Fibroblast of skin of left biceps (primary cell): ENCODE results near the gene SH3TC1.

Source experiments
- DNase-seq, 2 experiments: peaks; one replicate each; pipeline ENCODE4 v3.0.0-alpha.2; 2013; ENCODE audit warnings: low read depth in 2 of 2

The SH3TC1 gene

DNA sequence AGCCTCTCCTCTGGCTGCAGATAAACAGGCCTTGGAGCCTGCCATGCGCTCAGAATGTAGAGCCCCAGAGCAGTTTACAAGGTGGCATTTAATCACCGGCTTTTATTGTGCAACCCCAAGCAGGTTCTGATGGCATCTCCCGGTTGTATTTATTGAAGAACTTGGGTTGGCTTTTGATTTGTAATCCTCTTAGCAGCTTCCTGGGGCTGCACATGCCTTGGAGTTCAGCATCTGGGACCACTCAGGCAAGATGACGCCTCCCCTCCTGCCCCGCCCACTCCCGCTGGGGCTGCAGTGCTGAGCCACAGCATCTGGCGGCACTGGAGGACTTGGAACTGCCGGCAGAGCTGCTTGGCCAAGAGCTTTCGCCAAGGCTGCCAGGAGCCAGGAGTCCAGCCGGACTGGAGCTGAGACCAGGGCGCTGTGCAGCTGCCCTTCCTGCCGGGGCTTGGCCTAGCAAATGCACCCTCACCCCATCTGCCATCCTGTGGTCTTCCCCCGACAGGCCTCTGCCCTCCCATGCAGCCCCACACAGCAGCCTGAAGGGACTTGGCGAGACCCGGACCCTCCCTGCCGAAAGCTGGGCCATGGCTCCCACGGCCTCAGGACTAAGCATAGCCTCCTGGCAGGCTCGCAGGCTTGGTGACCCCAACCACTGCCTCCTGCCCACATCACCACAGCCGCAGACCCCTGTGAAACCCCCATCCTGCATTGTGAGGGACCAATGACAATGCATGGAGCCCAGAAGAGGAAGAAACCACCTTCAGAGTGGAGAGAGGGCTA lies 75.9 kb downstream of the SH3TC1 start:
- DNase-seq, result peak; percentile 80

DNA sequence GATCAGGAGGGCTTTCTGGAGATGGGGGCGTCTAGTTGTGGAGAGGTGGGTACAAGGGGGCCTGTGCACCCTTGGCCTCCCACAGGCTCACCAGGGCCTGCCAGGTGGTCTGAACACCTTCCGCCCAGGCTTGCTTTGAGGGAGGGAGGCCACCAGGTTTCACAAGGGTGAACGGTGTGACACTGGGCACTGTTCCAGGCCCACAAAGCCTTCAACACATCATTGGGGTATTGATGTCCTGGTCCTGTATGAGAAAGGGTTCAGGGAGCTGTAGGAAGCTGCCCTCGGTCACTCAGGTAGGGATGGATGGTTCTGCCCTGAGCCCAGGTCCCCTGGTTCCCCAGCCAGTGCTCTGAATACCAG lies 76.4 kb downstream of the SH3TC1 start:
- DNase-seq, result no peak

DNA sequence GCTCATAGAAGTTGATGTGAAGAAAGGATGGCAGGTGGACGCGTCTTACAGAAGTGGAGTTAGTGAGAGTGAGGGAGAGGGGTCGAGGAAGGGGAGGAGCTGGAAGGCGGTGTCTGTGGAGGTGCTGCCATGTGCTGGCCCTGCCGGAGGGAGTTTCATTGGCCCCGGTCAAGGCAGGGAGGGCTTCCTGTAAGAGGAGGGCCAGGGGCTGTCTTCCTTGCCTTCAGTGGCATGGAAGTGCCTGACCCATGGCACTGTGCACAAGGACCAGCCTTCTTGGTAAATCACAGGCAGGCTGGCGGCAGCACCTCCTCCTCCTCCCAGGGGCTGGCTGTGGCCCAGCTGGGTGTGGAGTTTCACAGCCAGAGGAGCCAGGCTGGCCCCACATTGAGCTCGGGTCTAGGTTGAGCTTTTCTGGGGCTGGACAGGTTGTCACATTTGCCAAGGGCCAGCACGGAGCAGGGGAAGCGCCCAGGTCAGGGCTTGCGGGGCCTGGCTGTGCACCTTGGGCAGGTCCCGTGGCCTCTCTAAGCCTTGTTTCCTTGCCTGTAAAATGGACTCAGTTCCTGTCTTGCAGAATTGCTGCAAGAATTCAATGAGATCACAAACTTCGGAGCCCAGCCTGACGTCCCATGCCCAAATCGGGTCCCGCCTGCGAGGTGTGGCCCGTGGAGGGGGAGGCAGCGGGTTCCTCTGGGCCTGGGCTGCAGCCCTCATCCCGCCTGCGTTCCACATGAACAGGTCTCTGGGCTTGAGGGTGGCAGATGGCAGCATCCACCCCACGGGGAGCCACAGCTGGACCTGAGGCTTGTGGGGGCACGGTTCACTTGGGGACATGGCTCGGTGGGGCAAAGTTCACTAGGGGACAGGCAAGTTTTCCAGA lies 77.5 kb downstream of the SH3TC1 start:
- no peak for DNase-seq

DNA sequence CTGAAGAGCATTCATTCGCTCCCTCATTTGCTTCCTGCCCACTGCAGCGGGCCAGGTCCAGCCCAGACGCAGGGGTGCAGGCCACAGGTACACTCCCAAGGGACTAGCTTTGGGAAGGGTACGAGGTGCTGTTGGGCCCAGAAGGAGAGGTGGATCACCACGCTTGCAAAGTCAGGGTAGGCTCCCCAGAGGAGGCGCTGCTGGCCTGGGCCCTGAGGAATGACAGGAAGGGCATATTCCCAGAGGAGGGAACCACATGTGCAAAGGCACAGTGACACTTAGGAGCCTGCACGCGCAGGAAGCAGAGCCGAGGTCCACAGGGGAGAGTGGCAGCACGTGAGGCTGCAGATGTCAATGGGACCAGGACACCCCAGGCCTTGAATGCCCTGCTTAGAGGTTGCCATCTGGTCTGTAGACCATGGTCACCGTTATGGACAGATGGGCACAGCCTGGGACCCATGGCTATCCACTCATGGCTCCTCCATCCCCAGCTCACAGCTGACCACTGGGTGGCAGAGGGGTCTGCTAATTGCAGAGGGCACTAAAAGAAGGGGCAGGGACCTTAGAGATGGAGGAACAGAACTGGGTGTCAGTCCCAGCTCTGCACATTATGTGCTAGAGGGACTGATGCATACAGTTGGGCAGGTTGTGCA lies 78.4 kb downstream of the SH3TC1 start:
- DNase-seq, result no peak

DNA sequence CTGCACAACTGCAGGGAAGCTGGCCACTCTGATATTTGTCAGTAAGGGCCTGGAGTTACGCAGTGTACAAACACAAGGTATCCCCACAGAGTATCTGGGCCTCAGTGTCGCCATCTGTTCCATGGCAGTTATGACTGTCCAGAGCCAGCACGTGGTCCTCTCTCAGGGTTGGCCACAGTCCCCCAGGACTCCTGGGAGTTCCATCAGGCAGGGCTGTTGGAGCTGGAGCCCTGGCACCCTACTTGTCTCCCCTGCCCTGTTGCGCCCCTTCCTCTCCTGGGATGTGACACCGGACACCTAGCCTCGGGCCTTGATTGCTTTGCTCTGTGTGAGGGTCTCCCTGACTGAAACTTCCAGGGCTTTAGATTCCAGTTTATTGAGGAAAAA lies 78.9 kb downstream of the SH3TC1 start:
- DNase-seq, result no peak

DNA sequence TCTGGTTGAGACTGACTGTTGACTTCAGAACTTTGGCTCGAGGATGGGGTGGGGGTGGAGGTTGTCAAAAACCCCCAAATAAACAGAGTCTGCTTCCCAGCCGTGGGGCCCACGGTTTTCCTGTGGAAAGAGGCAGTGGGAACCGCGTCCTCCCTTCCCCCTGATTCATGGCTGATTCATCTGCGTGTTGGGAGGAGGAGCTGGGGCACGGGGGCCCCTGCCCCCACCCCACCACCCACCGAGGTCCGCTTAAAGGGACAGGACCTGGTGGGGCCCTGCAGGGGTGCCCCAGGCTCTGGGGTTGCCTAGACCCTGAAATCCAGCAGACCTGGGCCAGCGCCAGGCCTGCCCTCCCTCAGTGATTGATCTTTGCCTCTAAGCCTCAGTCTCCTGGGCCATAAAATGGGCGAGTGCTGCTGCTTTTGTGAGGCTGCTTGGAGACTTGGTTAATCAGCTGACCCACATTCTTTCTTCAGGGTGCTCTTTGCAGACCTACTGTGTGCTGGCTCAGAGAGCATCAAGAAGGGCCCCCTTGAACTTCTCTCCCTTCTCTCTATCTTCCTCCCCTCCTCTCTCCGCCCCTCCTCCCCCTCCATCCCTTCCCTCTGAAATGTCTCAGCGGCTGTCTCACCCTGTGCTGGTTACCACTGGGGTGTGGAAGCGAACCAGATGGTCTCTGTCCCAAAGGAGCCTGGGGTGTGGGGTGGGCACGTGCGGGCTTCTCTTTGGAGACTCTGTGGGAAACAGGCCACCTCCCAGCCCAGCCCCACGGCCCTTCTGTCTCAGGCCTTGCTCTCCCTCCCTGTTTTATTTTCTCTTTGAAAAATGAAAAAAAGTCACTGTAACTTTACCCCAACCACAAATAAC lies 79.6 kb downstream of the SH3TC1 start:
- peak; percentile 92 to 93 for DNase-seq

DNA sequence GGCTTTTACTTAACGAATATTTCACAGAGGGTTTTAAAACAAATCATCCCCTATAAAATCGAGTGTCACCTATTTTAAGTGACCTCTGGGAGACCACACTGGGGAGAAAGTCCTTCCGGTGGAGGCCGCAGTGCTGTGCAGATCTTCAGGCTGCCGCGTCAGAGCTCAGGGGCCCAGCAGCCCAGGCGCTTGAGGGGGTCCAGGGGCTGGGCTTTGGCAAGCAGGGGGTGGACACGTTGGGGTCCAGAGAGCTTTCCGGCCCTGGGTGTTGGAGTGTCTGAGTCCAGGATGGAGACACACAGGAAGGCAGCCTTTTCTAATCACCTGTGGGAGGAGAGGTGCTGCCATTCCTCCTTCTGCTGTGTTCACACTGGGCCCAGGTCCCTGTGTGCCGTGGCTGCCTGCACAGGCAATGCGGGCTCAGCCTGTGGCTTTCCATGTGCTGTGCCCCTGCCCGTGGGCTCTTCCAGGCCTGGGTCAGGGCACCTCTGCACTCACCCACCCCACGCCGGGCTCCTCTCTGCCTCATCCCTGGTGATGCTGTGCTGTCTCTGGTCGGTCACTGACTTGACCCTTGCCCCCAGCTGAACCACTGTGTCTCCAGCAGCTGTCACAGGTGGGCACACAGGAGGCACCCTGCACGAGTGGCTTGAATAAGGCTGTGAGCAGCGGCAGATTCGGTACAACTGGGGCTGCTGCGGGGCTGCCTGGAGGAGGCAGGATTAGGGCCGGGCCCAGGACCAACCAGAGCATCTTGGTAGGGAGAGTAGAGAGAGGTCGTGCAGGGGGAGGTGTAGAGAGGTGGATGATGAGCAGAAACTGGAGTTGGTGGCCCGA lies 80.4 kb downstream of the SH3TC1 start:
- no peak for DNase-seq

DNA sequence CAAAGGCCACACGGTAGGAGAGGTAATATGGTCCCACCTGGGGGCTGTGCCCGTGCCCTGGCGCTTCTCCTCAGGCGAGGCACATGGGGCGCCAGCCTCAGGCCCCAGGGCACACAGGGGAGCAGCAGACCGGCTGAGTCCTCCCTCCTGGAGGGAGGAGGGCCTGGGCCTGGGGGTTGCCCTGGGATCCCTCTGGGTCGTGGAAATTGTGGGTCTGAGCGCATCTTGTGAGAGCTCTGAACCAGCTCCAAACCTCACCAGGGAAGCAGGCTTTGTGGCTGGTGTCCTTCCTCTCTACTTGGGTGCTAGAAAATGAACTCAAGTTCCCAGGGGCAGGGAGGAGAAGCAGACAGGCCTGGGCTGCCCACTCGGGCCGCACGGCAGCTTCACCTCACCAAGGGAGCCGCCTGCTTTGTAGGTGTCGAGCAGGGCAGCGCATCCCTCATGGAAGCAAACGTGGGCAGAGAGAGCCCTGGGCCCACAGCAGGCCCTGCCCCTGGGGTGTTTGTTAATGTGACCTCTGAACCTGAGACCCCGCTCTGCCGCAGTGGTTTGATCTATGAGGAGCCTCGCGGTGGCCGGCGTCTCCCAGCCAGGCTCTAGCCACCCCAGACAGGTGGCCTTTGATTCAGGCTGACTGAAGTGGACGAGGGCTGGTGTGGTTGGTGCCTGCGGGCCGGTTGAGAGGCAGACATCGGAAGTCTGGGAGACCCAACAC lies 81.2 kb downstream of the SH3TC1 start:
- DNase-seq, result no peak

DNA sequence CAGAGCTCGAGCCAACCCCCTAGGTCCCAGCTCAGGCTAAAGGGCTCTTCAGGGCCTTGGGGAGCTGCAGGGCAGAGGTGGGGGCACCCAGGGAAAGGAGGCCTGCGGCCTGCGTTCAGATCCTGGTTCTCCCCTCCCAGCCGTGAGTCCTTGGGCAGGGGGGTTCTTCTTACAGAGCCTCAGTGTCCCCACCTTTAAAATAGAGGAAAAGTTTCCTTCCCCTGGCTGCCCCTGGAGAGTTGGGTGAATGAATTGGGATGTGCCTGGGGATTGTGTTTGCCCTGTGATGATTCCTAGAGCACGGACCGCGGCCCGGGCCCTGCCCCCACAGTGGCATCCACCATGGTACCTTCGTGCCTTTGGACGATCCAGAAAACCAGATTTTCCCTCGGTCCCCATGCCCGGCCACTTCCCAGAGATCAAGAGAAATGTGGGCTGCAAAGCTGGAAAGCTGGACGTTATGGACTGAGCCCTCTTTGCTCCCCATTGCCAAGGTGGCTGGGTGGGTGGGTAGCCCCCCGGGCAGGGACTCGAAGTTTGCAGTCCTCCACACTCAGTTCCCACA lies 81.9 kb downstream of the SH3TC1 start:
- no peak for DNase-seq

DNA sequence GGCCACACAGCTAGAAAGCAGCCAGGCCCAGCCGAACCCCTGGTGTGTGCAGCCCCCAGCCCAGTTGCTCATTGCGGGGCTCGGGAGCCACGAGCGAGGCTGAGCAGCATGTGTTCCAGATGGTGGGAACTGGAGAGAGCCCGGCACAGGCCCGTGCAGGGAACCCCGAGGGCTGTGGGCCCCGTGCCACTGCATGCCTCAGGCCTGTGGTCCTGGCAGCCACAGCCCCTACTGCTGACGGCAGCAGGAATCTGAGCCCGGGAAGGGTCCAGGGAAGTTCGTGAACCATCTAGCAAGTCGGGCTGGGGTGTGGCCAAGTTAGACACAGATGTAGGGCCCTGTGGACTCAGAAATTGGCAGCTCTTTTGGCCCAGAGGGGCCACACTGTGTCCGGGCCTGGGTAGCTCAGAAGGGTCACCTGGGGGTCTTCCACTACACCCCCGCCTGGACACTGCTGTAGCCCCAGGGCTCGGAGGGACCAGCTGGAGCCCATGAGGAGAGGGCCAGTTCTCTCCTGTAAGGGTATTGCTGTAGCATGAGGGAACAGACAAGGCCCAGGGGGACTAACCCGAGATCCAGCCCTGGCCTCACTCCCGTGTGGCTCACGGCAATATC lies 82.5 kb downstream of the SH3TC1 start:
- DNase-seq, result peak; percentile 72 to 75

DNA sequence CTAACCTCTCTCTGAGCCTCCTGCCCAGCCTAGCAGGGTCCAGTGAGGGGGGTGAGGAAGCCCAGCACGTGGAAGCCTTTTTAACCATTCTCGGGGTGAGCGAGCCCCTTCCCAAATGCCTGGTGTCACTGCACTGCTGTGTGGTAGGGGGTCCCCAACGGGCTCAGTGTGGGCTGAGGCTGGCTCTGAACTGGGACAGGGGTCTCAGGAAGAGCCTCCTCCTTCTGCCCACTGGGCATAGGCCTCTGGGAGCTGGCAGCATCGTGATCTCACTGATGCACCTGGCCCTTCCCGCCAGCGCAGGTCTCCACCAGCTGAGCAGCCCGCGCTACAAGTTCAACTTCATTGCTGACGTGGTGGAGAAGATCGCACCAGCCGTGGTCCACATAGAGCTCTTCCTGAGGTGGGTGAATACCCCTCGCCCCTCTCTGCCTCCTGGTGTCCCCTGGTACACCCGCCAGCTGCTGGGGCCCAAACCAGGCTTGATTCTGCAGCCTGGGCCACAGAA lies 83.1 kb downstream of the SH3TC1 start:
- DNase-seq, result no peak

DNA sequence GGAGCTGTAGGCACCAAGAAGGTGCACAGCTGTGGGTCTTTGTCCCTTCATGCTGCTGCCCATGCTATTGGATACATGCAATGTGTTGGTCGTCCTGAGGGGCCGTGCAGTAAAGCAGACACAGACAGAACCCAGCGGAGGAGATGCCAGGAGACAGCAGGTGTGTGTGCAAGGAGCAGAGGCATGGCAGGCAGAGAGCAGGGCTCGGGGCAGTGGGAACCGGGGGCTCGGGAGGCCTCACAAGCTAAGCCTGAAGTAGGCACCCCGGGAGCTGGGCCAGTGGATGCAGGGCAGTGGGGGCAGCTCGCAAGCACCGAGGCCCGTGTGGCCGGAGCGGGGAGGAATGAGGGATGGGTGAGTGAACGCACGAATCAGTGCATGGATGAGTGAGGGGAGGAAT lies 83.7 kb downstream of the SH3TC1 start:
- DNase-seq, result no peak

DNA sequence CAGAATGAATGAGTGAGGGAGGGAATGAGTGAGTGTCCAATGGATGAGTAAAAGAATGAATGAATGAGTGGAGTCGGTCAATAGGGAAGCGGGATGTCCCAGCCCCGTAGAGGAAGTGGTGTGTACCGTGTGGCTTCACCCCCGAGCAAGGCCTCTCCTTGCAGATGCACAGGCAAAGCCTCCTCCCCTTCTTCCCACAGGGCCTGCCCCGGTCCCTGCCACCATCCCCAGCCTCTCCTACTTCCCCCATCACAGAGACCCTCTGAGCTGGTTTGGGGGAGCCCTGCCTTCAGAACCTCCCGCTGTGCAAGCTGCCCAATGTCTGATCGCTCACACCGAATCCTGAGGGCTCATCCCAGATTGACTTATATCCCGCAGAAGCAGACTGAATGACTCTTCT lies 84.1 kb downstream of the SH3TC1 start:
- DNase-seq, result no peak

DNA sequence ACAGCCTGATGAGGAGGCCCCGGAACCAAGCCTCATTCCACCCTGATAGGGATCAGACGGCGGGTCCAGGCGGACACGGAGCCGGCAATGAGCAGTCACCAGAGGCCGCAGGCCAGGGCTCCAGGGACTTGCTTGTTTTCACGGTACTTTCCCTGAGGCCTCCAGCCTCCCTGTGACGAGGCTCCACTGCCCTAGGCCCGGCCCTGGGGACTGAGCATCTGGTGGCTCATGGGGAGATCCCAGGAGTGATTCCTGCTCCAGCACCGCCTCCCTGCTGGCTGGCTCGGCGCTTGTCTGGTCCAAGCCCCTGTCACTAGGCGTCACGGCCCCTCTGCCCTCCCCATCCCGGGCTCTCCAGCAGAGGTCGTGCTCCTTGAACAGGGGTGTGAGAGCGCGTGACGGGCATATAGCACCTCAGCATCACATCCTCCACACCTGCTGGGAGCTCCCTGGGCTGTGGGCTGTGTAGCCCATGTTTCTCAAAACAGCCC lies 84.6 kb downstream of the SH3TC1 start:
- DNase-seq, result no peak

DNA sequence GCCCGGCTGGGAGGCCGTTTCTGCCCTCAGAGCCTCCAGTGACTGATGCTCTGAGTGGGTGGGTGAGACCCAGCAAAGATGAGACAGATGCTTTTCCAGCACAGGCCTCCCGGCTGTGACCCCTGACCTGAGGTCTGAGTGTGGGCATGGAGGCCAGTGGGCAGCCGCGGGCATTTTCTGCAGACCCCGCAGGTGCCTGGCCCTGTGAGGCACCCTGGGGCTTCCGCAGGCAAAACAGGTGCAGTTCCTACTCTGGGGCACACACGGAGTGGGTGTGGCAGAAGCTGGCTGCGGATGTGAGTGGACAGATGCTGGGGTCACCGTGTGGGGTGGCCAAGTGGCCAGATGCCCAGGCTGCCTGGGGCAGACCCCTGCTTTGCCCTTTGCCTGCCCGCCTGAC lies 85.3 kb downstream of the SH3TC1 start:
- no peak for DNase-seq

DNA sequence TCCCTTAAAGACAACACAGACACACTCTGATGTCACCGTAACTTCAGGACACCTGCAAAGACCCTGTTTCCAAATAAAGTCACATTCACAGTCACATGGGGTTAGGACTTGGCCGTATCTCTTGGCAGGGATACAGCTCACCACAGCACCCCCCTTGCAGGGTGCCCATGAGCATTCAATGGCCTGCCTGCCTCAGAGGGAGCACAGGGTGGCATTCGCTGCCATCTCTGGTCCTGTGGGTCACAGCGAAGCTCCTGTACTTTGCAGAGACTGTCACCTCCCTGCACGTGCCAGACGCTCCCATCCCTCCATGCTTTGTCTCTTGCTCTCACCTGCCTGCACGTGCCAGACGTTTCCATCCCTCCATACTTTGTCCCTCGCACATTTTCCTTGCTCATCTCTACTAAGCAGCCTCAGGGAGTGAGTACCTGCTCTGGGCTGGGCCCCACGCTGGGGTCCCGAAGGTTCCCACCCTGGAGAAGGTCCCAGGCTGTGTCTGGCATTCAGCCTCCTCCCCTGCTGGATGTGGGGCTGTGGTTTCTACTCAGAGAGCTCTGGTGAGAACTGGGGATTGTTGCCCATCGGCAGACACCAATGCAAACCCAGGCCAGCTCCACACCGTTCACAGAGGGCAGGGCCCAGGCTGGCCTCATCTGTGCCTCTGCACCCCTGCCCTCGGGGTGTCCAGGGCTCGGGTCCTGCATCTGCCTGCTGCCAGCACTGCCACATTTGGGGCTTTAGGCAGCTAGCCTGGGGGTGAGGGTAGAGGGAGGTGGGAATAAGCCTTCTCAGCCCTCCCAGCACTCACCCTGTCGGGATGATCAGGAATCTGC lies 86.3 kb downstream of the SH3TC1 start:
- no peak for DNase-seq

DNA sequence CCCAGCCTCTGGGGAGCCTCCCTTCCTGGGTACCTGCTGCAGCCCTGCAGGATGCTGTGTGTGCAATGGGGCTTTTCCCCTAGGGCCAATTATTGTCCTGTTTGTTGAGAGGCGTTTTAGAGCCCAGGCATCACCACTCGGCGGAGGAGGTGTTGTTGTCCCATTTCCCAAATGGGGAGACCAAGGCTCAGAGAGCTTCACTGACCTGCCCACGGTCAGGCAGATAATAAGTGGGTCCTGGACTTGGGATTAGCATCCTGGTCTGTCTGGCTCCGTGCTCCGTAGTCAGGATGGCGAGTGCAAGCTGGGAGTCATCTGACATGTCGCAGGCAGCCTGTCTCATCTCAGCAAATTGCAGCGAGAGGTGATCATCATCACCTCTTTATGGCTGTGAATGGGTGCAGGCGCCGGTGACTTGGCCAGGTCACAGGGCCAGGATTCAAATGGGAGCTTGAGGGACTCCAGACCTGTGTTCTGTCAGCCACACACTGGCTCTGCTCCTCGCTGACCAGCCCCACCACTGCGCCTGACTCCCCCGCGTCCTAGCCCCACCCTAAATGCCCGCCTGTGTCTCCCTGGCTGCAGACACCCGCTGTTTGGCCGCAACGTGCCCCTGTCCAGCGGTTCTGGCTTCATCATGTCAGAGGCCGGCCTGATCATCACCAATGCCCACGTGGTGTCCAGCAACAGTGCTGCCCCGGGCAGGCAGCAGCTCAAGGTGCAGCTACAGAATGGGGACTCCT lies 87.1 kb downstream of the SH3TC1 start:
- no peak for DNase-seq
